ENCODE measurements around the gene NASP.

DNA sequence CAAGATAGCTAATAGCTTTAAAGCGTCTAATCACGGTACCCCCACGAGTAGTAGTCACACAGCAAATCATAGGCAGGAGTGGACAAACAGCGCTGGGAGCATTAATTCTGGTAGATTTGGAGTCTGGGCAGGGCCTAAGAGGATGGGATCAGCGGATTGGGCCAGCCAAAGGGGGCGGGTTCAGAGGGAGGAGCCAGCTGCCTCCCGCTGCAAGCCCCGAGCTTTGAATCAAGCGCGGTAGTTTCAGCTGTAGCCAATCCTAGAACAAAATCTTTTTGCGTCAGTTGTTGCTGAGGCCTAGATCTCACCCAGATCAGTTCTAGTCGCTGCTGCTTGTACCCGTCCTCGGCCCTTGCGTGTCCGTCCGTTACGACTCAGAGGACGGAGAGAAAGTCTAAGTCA, 576 bp upstream of the NASP start:
- TF ChIP-seq, protein P1, sequence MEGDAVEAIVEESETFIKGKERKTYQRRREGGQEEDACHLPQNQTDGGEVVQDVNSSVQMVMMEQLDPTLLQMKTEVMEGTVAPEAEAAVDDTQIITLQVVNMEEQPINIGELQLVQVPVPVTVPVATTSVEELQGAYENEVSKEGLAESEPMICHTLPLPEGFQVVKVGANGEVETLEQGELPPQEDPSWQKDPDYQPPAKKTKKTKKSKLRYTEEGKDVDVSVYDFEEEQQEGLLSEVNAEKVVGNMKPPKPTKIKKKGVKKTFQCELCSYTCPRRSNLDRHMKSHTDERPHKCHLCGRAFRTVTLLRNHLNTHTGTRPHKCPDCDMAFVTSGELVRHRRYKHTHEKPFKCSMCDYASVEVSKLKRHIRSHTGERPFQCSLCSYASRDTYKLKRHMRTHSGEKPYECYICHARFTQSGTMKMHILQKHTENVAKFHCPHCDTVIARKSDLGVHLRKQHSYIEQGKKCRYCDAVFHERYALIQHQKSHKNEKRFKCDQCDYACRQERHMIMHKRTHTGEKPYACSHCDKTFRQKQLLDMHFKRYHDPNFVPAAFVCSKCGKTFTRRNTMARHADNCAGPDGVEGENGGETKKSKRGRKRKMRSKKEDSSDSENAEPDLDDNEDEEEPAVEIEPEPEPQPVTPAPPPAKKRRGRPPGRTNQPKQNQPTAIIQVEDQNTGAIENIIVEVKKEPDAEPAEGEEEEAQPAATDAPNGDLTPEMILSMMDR (conservative IDR thresholded peaks at IDR 0.05; ENCODE audit: low read length): no peak
- TF ChIP-seq EZH2phosphoT487 (IDR thresholded peaks at IDR 0.05; ENCODE audit: borderline replicate concordance): no peak

Data from Loucy (cell line).